Neural cell (in vitro differentiated cells): ENCODE results near the gene ORMDL1. TPM values are rescaled to one million over a fixed set of nuclear protein-coding genes. Genes with fewer than 3 reads are reported as not detected.

ENCODE experiments used
- H2AFZ ChIP-seq: fragments of 200-600, 300-800 bp; sonication (generic), shearing (Covaris generic); 2 replicates; pipeline ENCODE4 v1.6.0; 2014; ENCODE audit warnings: low read depth, mild to moderate bottlenecking, antibody characterized with exemption, low read length, moderate library complexity
- H3F3A ChIP-seq: fragments of 200-600 bp; shearing (Covaris generic); 2 replicates; pipeline ENCODE4 v1.6.1; 2016; ENCODE audit warnings: mild to moderate bottlenecking, moderate library complexity, mixed read lengths, antibody characterized with exemption, low read length; ENCODE audit not compliant: insufficient read depth, poor library complexity, severe bottlenecking
- H3K27ac ChIP-seq: fragments of 200-600, 300-800 bp; sonication (generic), shearing (Covaris generic); 2 replicates; pipeline ENCODE4 v1.5.1; 2014; ENCODE audit warnings: mild to moderate bottlenecking, low read length, moderate library complexity
- H3K27me3 ChIP-seq: fragments of 300-800, 200-600 bp; sonication (generic), shearing (Covaris generic); 2 replicates; pipeline ENCODE4 v1.6.0; 2014; ENCODE audit warnings: mild to moderate bottlenecking, low read depth, low read length, moderate library complexity; ENCODE audit not compliant: insufficient read depth
- H3K36me3 ChIP-seq: fragments of 300-800, 200-600 bp; sonication (generic), shearing (Covaris generic); 2 replicates; pipeline ENCODE4 v1.5.1; 2014; ENCODE audit warnings: mild to moderate bottlenecking, antibody characterized with exemption, low read length, moderate library complexity; ENCODE audit not compliant: insufficient read depth
- H3K4me2 ChIP-seq: fragments of 300-800, 200-600 bp; sonication (generic), shearing (Covaris generic); 2 replicates; pipeline ENCODE4 v1.6.0; 2014; ENCODE audit warnings: mild to moderate bottlenecking, low read length
- H3K4me3 ChIP-seq: fragments of 300-800, 200-600 bp; sonication (generic), shearing (Covaris generic); 2 replicates; pipeline ENCODE4 v1.5.1; 2014; ENCODE audit warnings: mild to moderate bottlenecking, low read length, moderate library complexity
- H3K79me2 ChIP-seq: fragments of 200-600 bp; shearing (Covaris generic); replicated peaks from 2 replicates; pipeline ENCODE4 v1.6.0; 2014; ENCODE audit warnings: mild to moderate bottlenecking, low read length, moderate library complexity; ENCODE audit not compliant: insufficient read depth
- H3K9ac ChIP-seq: fragments of 300-800, 200-600 bp; sonication (generic), shearing (Covaris generic); 2 replicates; pipeline ENCODE4 v1.6.1; 2016; ENCODE audit warnings: mild to moderate bottlenecking, low read length, mixed read lengths
- H3K9me2 ChIP-seq: fragments of 200-600 bp; shearing (Covaris generic); 2 replicates; pipeline ENCODE4 v1.6.1; 2016; ENCODE audit warnings: mild to moderate bottlenecking, low read length, mixed read lengths; ENCODE audit not compliant: insufficient read depth
- H3K9me3 ChIP-seq: fragments of 200-600, 300-800 bp; sonication (generic), shearing (Covaris generic); 2 replicates; pipeline ENCODE4 v1.6.1; 2016; ENCODE audit warnings: mild to moderate bottlenecking, mixed run types, low read length, moderate library complexity, mixed read lengths
- H4K20me1 ChIP-seq: fragments of 200-600 bp; shearing (Covaris generic); 2 replicates; pipeline ENCODE4 v1.6.1; 2016; ENCODE audit warnings: mild to moderate bottlenecking, mixed run types; ENCODE audit not compliant: insufficient read depth
- CTCF ChIP-seq: fragments of 450-650 bp; IDR thresholded peaks from 2 replicates; pipeline ENCODE4 v1.5.1; 2014; ENCODE audit warnings: antibody characterized with exemption, mild to moderate bottlenecking, moderate library complexity; ENCODE audit not compliant: poor library complexity, severe bottlenecking
- EP300 ChIP-seq: fragments of 450-650 bp; conservative IDR thresholded peaks from 2 replicates; pipeline ENCODE4 v1.6.1; 2014; ENCODE audit warnings: antibody characterized with exemption, mild to moderate bottlenecking, moderate library complexity; ENCODE audit not compliant: poor library complexity, severe bottlenecking
- EZH2 ChIP-seq: fragments of 200-600, 300-800 bp; shearing (Covaris generic), sonication (generic); IDR thresholded peaks from 2 replicates; pipeline ENCODE4 v1.6.1; 2014; ENCODE audit warnings: antibody characterized with exemption, low read length, borderline replicate concordance, mild to moderate bottlenecking; ENCODE audit not compliant: insufficient read depth, poor library complexity, severe bottlenecking
- MXI1 ChIP-seq: fragments of 450-650 bp; conservative IDR thresholded peaks from 2 replicates; pipeline ENCODE4 v1.6.1; 2014; ENCODE audit warnings: antibody characterized with exemption, mild to moderate bottlenecking; ENCODE audit not compliant: poor library complexity, severe bottlenecking
- POLR2AphosphoS5 ChIP-seq: IDR thresholded peaks from 2 replicates; pipeline ENCODE4 v1.6.1; 2012
- RAD21 ChIP-seq: fragments of 450-650 bp; conservative IDR thresholded peaks from 2 replicates; pipeline ENCODE4 v1.6.1; 2014; ENCODE audit warnings: antibody characterized with exemption, mild to moderate bottlenecking, moderate library complexity
- REST ChIP-seq: IDR thresholded peaks from 2 replicates; pipeline ENCODE4 v1.6.1; 2012; ENCODE audit warnings: borderline replicate concordance
- SMC3 ChIP-seq: fragments of 450-650 bp; conservative IDR thresholded peaks from 2 replicates; pipeline ENCODE4 v1.6.1; 2014; ENCODE audit warnings: antibody characterized with exemption, mild to moderate bottlenecking, moderate library complexity; ENCODE audit not compliant: poor library complexity
- TAF1 ChIP-seq: IDR thresholded peaks from 2 replicates; pipeline ENCODE4 v1.6.1; 2012; ENCODE audit warnings: low read depth
- polyA plus RNA-seq: library from polyadenylated mRNA; depleted of rRNA; stranded (reverse); fragments of >200 nt; gene quantifications from 2 replicates; pipeline ENCODE4 v1.2.3, GENCODE V29; 2014

Gene ORMDL1
- polyA plus RNA-seq, 1 donor from 2014 or later = 351 TPM

GRCh38 chr2:189729430-189729829, 54.7 kb downstream of the ORMDL1 start:
- Histone ChIP-seq H3K9me3 (no peaks in the 10 kb centered on the region), H3K27ac (no peak overlapping the region), H3F3A (no peaks in the 10 kb centered on the region), H2AFZ (no peak overlapping the region), H3K79me2 (no peaks in the 10 kb centered on the region), H4K20me1 (no peaks in the 10 kb centered on the region), H3K36me3 (no peaks in the 10 kb centered on the region), H3K4me2 (no peak overlapping the region), H3K9me2 (no peaks in the 10 kb centered on the region), H3K27me3 (no peaks in the 10 kb centered on the region), H3K4me3 (no peak overlapping the region), H3K9ac (no peak overlapping the region)
- TF ChIP-seq SMC3 (no peak), MXI1 (no peak), CTCF (no peak), POLR2AphosphoS5 (no peak), RAD21 (no peak), EP300 (no peak), REST (no peak)

GRCh38 chr2:189726849-189727248, 57.3 kb downstream of the ORMDL1 start:
- no peaks in the 10 kb centered on the region for H3K9me3 ChIP-seq
- no peaks in the 10 kb centered on the region for H3K36me3 ChIP-seq
- no peak overlapping the region for H2AFZ ChIP-seq
- no peaks in the 10 kb centered on the region for H3K9me2 ChIP-seq
- H3F3A ChIP-seq = no peaks in the 10 kb centered on the region
- H4K20me1 ChIP-seq = no peaks in the 10 kb centered on the region
- no peak overlapping the region for H3K4me2 ChIP-seq
- no peak overlapping the region for H3K27ac ChIP-seq
- no peaks in the 10 kb centered on the region for H3K27me3 ChIP-seq
- H3K9ac ChIP-seq = no peak overlapping the region
- TF ChIP-seq SMC3 (no peak), POLR2AphosphoS5 (no peak), MXI1 (no peak), RAD21 (no peak), EZH2 (no peak), CTCF (no peak), REST (no peak), TAF1 (no peak), EP300 (no peak)
- H3K4me3 ChIP-seq = no peak overlapping the region
- no peaks in the 10 kb centered on the region for H3K79me2 ChIP-seq
